CD4-positive, alpha-beta T cell treated with Interleukin-4 for 1 hour (primary cell): ENCODE data around the gene ABCB11.
A peak's percentile ranks its signal among the peaks of the same experiment; 100 is the strongest.
"Not testable (repeated sequence)": the region's sequence is repeated elsewhere in the genome, so short reads cannot be mapped to it uniquely, and the experiment has no call there.

Source experiments
- DNase-seq, 2 donors: peaks; one replicate each; pipeline ENCODE4 v3.0.0-alpha.2; 2020 to 2022

Gene ABCB11

GRCh38 chr2:168969865-168970264, 61.3 kb downstream of the ABCB11 start:
- DNase-seq, result no peak

- no peak for DNase-seq
These were observed 62.8 kb downstream of the ABCB11 start for GRCh38 chr2:168968342-168968741.

- peak in 1 of 2 donors; percentile 8 for DNase-seq
These were observed 66.8 kb downstream of the ABCB11 start for GRCh38 chr2:168964251-168964807.

- DNase-seq, result no peak
These were observed 68.5 kb downstream of the ABCB11 start for GRCh38 chr2:168962636-168963035.

- peak; percentile 40 to 72 for DNase-seq
These were observed 69.5 kb downstream of the ABCB11 start for GRCh38 chr2:168961450-168962229.

GRCh38 chr2:168956392-168956791, 74.7 kb downstream of the ABCB11 start:
- DNase-seq, result no peak

- no peak for DNase-seq
These were observed 75.8 kb downstream of the ABCB11 start for GRCh38 chr2:168955321-168955720.

GRCh38 chr2:168954256-168954655, 76.9 kb downstream of the ABCB11 start:
- DNase-seq, result no peak

GRCh38 chr2:168952424-168952823, 78.7 kb downstream of the ABCB11 start:
- DNase-seq, result no peak

GRCh38 chr2:168951871-168952270, 79.3 kb downstream of the ABCB11 start:
- no peak for DNase-seq

GRCh38 chr2:168949324-168949723, 81.8 kb downstream of the ABCB11 start:
- DNase-seq, result no peak

- peak in 1 of 2 donors; percentile 27 for DNase-seq
These were observed 82.4 kb downstream of the ABCB11 start for GRCh38 chr2:168948621-168949212.

- DNase-seq, result no peak
These were observed 85.6 kb downstream of the ABCB11 start for GRCh38 chr2:168945508-168945907.

- no peak for DNase-seq
These were observed 87.1 kb downstream of the ABCB11 start for GRCh38 chr2:168944065-168944464.

- DNase-seq, result no peak
These were observed 89.8 kb downstream of the ABCB11 start for GRCh38 chr2:168941297-168941696.

- no peak for DNase-seq
These were observed 91.2 kb downstream of the ABCB11 start for GRCh38 chr2:168939918-168940317.

GRCh38 chr2:168939061-168939460, 92.1 kb downstream of the ABCB11 start:
- DNase-seq, result no peak

GRCh38 chr2:168935810-168936581, 95.1 kb downstream of the ABCB11 start:
- DNase-seq, result no peak

GRCh38 chr2:168934826-168935225, 96.3 kb downstream of the ABCB11 start:
- DNase-seq, result no peak

GRCh38 chr2:168932174-168932573, 99.0 kb downstream of the ABCB11 start:
- DNase-seq, result not testable (repeated sequence)

GRCh38 chr2:168930242-168930641, 100.9 kb downstream of the ABCB11 start:
- no peak for DNase-seq

- DNase-seq, result no peak
These were observed 102.1 kb downstream of the ABCB11 start for GRCh38 chr2:168929031-168929430.

GRCh38 chr2:168928113-168928831, 102.9 kb downstream of the ABCB11 start:
- no peak for DNase-seq
